Ovary (tissue), 3 donors: ENCODE data around the gene TAS2R8.

Experiments
- EP300 ChIP-seq: sonication (generic); formaldehyde crosslinking; IDR thresholded peaks from one replicate; pipeline ENCODE4 v1.6.1; 2017; ENCODE audit warnings: antibody characterized with exemption
- POLR2A ChIP-seq: fragments of 450-650 bp; IDR thresholded peaks from one replicate; pipeline ENCODE4 v1.6.1; 2017; ENCODE audit warnings: antibody characterized with exemption, mild to moderate bottlenecking, moderate library complexity
- TF ChIP-seq, protein P1 (sequence below), 3 donors: fragments of 450-650 bp in 2 of 3; fragments of 200-600 bp in 1 of 3; IDR thresholded peaks; one replicate each; pipeline versions ENCODE4 v1.5.1 to v1.8.0; 2016 to 2022; ENCODE audit warnings: antibody characterized with exemption in 3 of 3, mild to moderate bottlenecking in 1 of 3
- donor health status: DM: no; HTN: no; CAD: no.

DNA sequence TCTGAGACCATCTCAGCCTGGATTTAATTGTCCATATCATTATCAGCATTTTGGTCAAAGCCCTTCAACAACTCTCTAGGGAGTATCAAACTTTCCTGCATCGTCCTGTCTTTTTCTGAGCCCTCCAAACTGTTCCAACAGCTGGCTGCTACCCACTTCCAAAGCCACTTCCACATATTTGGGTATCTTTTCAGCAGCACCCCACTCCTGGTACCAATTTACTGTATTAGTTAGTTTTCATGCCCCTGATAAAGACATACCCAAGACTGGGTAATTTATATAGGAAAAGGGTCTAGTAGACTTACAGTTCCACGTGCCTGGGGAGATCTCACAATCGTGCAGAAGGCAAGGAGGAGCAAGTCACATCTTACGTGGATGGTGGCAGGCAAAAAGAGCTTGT lies 50.9 kb downstream of the TAS2R8 start:
- TF ChIP-seq, protein P1, sequence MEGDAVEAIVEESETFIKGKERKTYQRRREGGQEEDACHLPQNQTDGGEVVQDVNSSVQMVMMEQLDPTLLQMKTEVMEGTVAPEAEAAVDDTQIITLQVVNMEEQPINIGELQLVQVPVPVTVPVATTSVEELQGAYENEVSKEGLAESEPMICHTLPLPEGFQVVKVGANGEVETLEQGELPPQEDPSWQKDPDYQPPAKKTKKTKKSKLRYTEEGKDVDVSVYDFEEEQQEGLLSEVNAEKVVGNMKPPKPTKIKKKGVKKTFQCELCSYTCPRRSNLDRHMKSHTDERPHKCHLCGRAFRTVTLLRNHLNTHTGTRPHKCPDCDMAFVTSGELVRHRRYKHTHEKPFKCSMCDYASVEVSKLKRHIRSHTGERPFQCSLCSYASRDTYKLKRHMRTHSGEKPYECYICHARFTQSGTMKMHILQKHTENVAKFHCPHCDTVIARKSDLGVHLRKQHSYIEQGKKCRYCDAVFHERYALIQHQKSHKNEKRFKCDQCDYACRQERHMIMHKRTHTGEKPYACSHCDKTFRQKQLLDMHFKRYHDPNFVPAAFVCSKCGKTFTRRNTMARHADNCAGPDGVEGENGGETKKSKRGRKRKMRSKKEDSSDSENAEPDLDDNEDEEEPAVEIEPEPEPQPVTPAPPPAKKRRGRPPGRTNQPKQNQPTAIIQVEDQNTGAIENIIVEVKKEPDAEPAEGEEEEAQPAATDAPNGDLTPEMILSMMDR (IDR thresholded peaks at IDR 0.05) = no peak
- TF ChIP-seq POLR2A (no peak), EP300 (no peak)
